Activated T-cell treated with anti-CD3 and anti-CD28 coated beads, Interleukin-2, amount 50 U/mL, for 24 hours (primary cell): Measurements from ENCODE around the gene OSBPL10.
"Not testable (repeated sequence)": the region's sequence is repeated elsewhere in the genome, so short reads cannot be mapped to it uniquely, and the experiment has no call there.

ENCODE experiments used
- DNase-seq: peaks from one replicate; pipeline ENCODE4 v3.0.0-alpha.2; 2020
- H3K27ac Mint-ChIP-seq: 2 replicates; pipeline ENCODE4 v1.8.0; 2020; ENCODE audit warnings: mild to moderate bottlenecking, mixed read lengths
- H3K27me3 Mint-ChIP-seq: 2 replicates; pipeline ENCODE4 v1.8.0; 2020; ENCODE audit warnings: mixed read lengths
- H3K36me3 Mint-ChIP-seq: 2 replicates; pipeline ENCODE4 v1.8.0; 2020; ENCODE audit warnings: low read depth, mixed read lengths
- H3K4me1 Mint-ChIP-seq: 2 replicates; pipeline ENCODE4 v1.8.0; 2020; ENCODE audit warnings: low read depth, mixed read lengths
- H3K4me3 Mint-ChIP-seq: 2 replicates; pipeline ENCODE4 v1.8.0; 2020; ENCODE audit warnings: mild to moderate bottlenecking, moderate library complexity, mixed read lengths
- H3K9me3 Mint-ChIP-seq: 2 replicates; pipeline ENCODE4 v1.8.0; 2020; ENCODE audit warnings: mixed read lengths

The OSBPL10 gene

GRCh38 chr3:31868236-31868635, 112.8 kb downstream of the OSBPL10 start:
- Mint-ChIP-seq H3K4me3 (no peak overlapping the region), H3K27me3 (no peaks in the 10 kb centered on the region), H3K9me3 (no peaks in the 10 kb centered on the region), H3K36me3 (no peaks in the 10 kb centered on the region), H3K27ac (no peak overlapping the region), H3K4me1 (no peaks in the 10 kb centered on the region)
- no peak for DNase-seq

DNA sequence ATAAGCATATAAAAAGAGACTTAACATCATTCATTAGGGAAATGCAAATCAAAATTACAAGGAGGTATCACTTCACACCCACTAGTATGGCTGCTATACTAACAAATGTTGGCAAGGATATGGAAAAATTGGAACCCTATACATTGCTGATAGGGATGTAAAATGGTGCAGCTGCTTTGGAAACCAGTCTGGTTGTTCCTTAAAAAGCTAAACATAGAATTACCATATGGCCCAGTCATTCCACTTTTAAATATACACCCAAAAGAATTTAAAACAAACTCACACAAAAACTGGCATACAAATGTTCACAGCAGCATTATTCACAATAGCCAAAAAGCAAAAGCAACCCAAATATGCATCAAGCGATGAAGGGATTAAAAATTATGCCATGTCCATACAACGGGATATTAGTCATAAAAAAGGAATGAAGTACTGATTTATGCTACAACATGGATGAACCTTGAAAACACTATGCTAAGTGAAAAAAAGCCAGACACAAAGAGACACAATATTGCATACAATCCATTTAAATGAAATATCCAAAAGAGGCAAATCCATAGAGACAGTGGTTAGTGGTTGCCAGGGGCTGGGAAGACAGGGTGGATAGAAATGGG, 118.3 kb downstream of the OSBPL10 start:
- H3K4me3 Mint-ChIP-seq, result no peak overlapping the region
- H3K4me1 Mint-ChIP-seq, result no peaks in the 10 kb centered on the region
- H3K27me3 Mint-ChIP-seq, result no peaks in the 10 kb centered on the region
- H3K27ac Mint-ChIP-seq, result no peak overlapping the region
- no peak for DNase-seq
- H3K36me3 Mint-ChIP-seq, result no peaks in the 10 kb centered on the region
- H3K9me3 Mint-ChIP-seq, result no peaks in the 10 kb centered on the region

- H3K4me3 Mint-ChIP-seq, result no peak overlapping the region
- no peaks in the 10 kb centered on the region for H3K27me3 Mint-ChIP-seq
- DNase-seq, result no peak
- H3K9me3 Mint-ChIP-seq, result no peaks in the 10 kb centered on the region
- no peak overlapping the region for H3K27ac Mint-ChIP-seq
- no peaks in the 10 kb centered on the region for H3K4me1 Mint-ChIP-seq
- no peaks in the 10 kb centered on the region for H3K36me3 Mint-ChIP-seq
Measured at GRCh38 chr3:31861826-31862225, 119.2 kb downstream of the OSBPL10 start.

GRCh38 chr3:31860642-31861041, 120.4 kb downstream of the OSBPL10 start:
- H3K27ac Mint-ChIP-seq, H3K4me1 Mint-ChIP-seq, H3K9me3 Mint-ChIP-seq, H3K36me3 Mint-ChIP-seq, H3K4me3 Mint-ChIP-seq, H3K27me3 Mint-ChIP-seq, DNase-seq: not testable (repeated sequence)

DNA sequence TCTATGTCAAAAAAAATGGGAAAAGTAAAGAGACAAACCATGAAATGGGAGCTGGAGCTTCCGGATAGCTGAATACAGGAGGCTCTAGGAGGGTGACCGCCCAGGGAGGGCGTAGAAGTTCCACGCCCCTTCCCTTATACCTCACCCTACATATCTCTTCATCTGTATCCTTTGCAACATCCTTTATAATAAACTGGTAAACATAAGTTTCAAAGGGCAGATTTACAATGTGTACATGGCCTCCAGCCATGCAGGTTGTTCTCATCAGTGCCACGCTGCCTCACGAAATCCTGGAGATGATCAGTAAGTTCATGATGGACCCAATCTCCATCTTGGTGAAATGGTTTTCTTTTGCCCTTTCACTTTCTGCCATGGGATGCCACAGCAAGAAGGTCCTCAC, 121.8 kb downstream of the OSBPL10 start:
- no peak for DNase-seq
- no peak overlapping the region for H3K27ac Mint-ChIP-seq
- no peaks in the 10 kb centered on the region for H3K4me1 Mint-ChIP-seq
- no peak overlapping the region for H3K4me3 Mint-ChIP-seq
- H3K9me3 Mint-ChIP-seq, result no peaks in the 10 kb centered on the region
- H3K27me3 Mint-ChIP-seq, result no peaks in the 10 kb centered on the region
- no peaks in the 10 kb centered on the region for H3K36me3 Mint-ChIP-seq

- Mint-ChIP-seq H3K27ac (no peak overlapping the region), H3K36me3 (no peaks in the 10 kb centered on the region), H3K4me3 (no peak overlapping the region), H3K27me3 (no peaks in the 10 kb centered on the region), H3K4me1 (no peaks in the 10 kb centered on the region), H3K9me3 (no peaks in the 10 kb centered on the region)
- no peak for DNase-seq
Measured at GRCh38 chr3:31858439-31858838, 122.6 kb downstream of the OSBPL10 start.

DNA sequence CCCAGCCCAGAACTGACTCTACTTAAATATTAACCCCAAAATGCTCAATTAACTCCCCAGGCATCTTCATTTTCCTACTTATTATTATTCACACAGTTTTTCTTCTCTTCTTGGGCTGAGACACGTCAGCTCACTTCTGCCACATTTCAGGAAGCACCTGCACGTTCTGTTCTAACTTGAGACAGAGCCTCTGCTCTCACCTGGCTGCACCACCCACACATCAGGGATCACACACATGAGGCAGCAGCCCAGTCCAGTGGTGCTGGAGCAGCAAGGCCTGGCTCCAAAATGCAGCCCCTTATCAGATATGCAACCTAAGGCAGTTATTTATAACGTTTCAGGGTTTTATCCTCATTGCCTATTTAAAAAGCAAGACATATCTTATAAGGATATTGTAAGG, 127.5 kb downstream of the OSBPL10 start:
- H3K36me3 Mint-ChIP-seq, result no peaks in the 10 kb centered on the region
- H3K4me3 Mint-ChIP-seq, result no peak overlapping the region
- H3K9me3 Mint-ChIP-seq, result no peaks in the 10 kb centered on the region
- no peaks in the 10 kb centered on the region for H3K4me1 Mint-ChIP-seq
- DNase-seq, result no peak
- no peaks in the 10 kb centered on the region for H3K27me3 Mint-ChIP-seq
- H3K27ac Mint-ChIP-seq, result no peak overlapping the region

GRCh38 chr3:31851278-31851677, 129.8 kb downstream of the OSBPL10 start:
- DNase-seq, result no peak
- no peak overlapping the region for H3K27ac Mint-ChIP-seq
- H3K4me3 Mint-ChIP-seq, result no peak overlapping the region
- peaks cover 4% of the 10 kb centered on the region for H3K27me3 Mint-ChIP-seq
- no peaks in the 10 kb centered on the region for H3K9me3 Mint-ChIP-seq
- no peaks in the 10 kb centered on the region for H3K36me3 Mint-ChIP-seq
- no peaks in the 10 kb centered on the region for H3K4me1 Mint-ChIP-seq

DNA sequence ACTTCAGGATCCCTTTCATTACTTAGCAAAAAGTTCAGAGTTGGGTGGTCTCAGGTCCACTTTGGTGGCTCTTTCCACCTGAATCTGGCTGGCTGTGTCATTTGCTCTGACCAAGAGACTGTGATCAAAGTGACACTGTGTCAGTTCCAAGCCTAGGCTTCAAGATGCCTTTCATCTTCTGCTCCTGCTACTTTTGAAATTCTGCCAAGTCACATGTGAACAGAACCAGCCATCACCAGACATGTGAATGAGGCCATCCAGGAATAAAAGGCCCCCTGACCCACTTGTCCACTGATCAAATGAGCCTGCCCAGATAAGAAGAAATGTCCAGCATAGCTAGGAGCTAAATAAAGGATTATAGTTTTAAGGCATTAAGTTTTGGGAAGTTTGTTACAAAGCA, 132.2 kb downstream of the OSBPL10 start:
- H3K36me3 Mint-ChIP-seq, result no peaks in the 10 kb centered on the region

GRCh38 chr3:31848163-31848818, 132.8 kb downstream of the OSBPL10 start:
- H3K27ac Mint-ChIP-seq, result no peak overlapping the region
- H3K36me3 Mint-ChIP-seq, result no peaks in the 10 kb centered on the region
- H3K4me1 Mint-ChIP-seq, result no peaks in the 10 kb centered on the region
- H3K27me3 Mint-ChIP-seq, result peaks cover 4% of the 10 kb centered on the region
- no peak overlapping the region for H3K4me3 Mint-ChIP-seq
- no peak for DNase-seq
- no peaks in the 10 kb centered on the region for H3K9me3 Mint-ChIP-seq

More for the DNA sequence above, 132.2 kb downstream of the OSBPL10 start:
- Mint-ChIP-seq H3K27me3 (peaks cover 4% of the 10 kb centered on the region), H3K9me3 (no peaks in the 10 kb centered on the region), H3K27ac (no peak overlapping the region), H3K4me3 (no peak overlapping the region), H3K4me1 (no peaks in the 10 kb centered on the region)
- DNase-seq, result no peak

GRCh38 chr3:31847760-31848159, 133.3 kb downstream of the OSBPL10 start:
- Mint-ChIP-seq H3K27ac (no peak overlapping the region), H3K9me3 (no peaks in the 10 kb centered on the region), H3K36me3 (no peaks in the 10 kb centered on the region), H3K4me1 (no peaks in the 10 kb centered on the region), H3K4me3 (no peak overlapping the region), H3K27me3 (peaks cover 4% of the 10 kb centered on the region)
- no peak for DNase-seq

- H3K27me3 Mint-ChIP-seq, result peaks cover 2% of the 10 kb centered on the region
Measured at GRCh38 chr3:31841515-31841914, 139.5 kb downstream of the OSBPL10 start.

DNA sequence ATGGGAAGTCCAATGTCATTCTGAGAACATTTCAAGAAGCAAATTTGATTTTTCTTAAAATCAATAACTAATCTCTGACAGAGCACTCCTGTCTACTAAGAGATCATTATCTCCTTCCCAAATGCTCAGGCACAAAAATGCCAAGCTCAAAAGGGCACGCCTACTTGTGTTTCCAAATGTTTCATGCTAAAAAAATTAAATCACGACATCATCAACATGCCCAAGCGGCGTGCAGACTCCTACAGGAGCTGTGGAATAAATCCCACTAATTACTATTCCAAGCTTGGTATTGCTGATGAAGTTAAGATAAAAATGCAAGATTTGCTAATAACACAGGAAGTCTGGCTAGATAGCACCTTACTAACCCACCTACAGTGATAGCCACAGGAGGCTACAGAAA, 140.8 kb downstream of the OSBPL10 start:
- Mint-ChIP-seq H3K4me3 (no peak overlapping the region), H3K36me3 (no peaks in the 10 kb centered on the region), H3K27me3 (peaks cover 2% of the 10 kb centered on the region), H3K4me1 (no peaks in the 10 kb centered on the region), H3K9me3 (no peaks in the 10 kb centered on the region), H3K27ac (no peak overlapping the region)
- DNase-seq, result no peak

More at GRCh38 chr3:31841515-31841914, 139.5 kb downstream of the OSBPL10 start:
- no peaks in the 10 kb centered on the region for H3K36me3 Mint-ChIP-seq
- no peak for DNase-seq
- no peaks in the 10 kb centered on the region for H3K9me3 Mint-ChIP-seq
- H3K4me1 Mint-ChIP-seq, result no peaks in the 10 kb centered on the region
- no peak overlapping the region for H3K4me3 Mint-ChIP-seq
- no peak overlapping the region for H3K27ac Mint-ChIP-seq

DNA sequence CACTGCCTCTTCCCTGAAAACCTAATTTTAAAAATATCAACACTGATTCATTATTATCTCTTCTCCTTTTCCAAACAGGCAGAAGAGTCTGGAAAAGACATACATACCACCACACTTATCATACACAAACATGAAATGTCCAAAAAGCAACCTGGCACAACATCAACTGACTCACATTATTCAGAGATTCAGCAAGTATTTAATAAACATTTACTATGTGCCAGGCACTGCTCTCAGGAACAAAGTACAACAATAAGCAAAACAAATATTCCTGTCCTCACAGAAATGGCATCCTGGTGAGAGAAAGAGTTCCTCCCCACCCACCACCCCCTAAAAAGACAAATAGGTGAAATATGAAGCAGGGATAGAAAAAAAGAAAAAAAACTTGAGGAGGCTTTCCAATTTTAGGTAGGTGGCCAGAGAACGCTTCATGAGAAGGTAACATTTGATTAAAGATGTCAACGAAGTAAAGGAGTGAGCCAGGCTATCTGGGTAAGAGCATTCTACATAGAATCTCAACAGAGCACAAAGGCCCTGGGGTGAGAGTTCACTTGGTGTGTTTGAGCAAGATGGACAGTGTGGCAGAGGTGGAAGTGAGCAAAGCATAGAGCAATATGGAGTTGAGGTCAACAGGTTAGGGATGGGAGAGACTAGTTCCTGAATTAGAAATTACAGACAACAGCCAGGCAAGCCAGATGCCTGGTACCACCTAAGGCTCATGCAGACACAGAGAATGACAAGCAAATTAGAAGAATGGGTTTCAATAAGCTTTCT, 141.7 kb downstream of the OSBPL10 start:
- Mint-ChIP-seq H3K9me3 (no peaks in the 10 kb centered on the region), H3K4me1 (no peaks in the 10 kb centered on the region), H3K4me3 (no peak overlapping the region), H3K27ac (no peak overlapping the region), H3K36me3 (no peaks in the 10 kb centered on the region), H3K27me3 (peaks cover 2% of the 10 kb centered on the region)
- DNase-seq, result no peak
